Upper lobe of left lung (tissue), 6 donors: ENCODE measurements around the gene TAGLN3. TPM values are rescaled to one million over a fixed set of nuclear protein-coding genes. Genes with fewer than 3 reads are reported as not detected.

Experiments used
- ATAC-seq, 2 donors: fragments of 200-7000 bp; cut with Tn5 transposase; one replicate each; pipeline ENCODE4 v1.9.1; 2022; ENCODE audit warnings: mild to moderate bottlenecking in 2 of 2, moderate library complexity in 2 of 2; ENCODE audit not compliant: low FRiP score in 2 of 2
- DNase-seq, 2 donors: peaks; one replicate each; pipeline ENCODE4 v3.0.0-alpha.2; 2019 to 2020
- H3K27ac ChIP-seq, 4 donors: fragments of 200-600 bp; sonication (generic); one replicate each; pipeline ENCODE4 v1.5.1; 2016 to 2019
- H3K27me3 ChIP-seq, 4 donors: fragments of 200-600 bp; sonication (generic); one replicate each; pipeline ENCODE4 v1.5.1; 2017 to 2019
- H3K36me3 ChIP-seq, 4 donors: fragments of 200-600 bp; sonication (generic); one replicate each; pipeline ENCODE4 v1.5.1; 2016 to 2019
- H3K4me1 ChIP-seq, 4 donors: fragments of 200-600 bp; sonication (generic); one replicate each; pipeline ENCODE4 v1.5.1; 2018 to 2019
- H3K4me3 ChIP-seq, 4 donors: fragments of 200-600 bp; sonication (generic); one replicate each; pipeline ENCODE4 v1.5.1; 2017 to 2019; ENCODE audit warnings: mild to moderate bottlenecking in 2 of 4, moderate library complexity in 1 of 4
- H3K9me3 ChIP-seq, 4 donors: fragments of 200-600 bp; sonication (generic); one replicate each; pipeline ENCODE4 v1.5.1; 2018 to 2019
- CTCF ChIP-seq, 6 experiments: fragments of 450-650 bp in 4 of 6; fragments of 200-600 bp in 2 of 6; sonication (generic) in 2 of 6; IDR thresholded peaks; one replicate each; pipeline ENCODE4 v1.5.1; 2016 to 2019; ENCODE audit warnings: antibody characterized with exemption in 6 of 6
- EP300 ChIP-seq, 4 donors: sonication (generic); formaldehyde crosslinking; IDR thresholded peaks; one replicate each; pipeline ENCODE4 v1.5.1; 2017; ENCODE audit warnings: antibody characterized with exemption in 4 of 4, control low read depth in 2 of 4
- POLR2A ChIP-seq, 4 donors: fragments of 450-650 bp; IDR thresholded peaks; one replicate each; pipeline ENCODE4 v1.5.1; 2016 to 2017; ENCODE audit warnings: antibody characterized with exemption in 4 of 4, mild to moderate bottlenecking in 2 of 4
- POLR2AphosphoS5 ChIP-seq, 2 donors: sonication (generic); formaldehyde crosslinking; IDR thresholded peaks; one replicate each; pipeline ENCODE4 v1.5.1; 2017; ENCODE audit warnings: antibody characterized with exemption in 2 of 2
- WGBS, 2 donors: methylation state at CpG; one replicate each; pipeline ENCODE4 v1.1.5; 2017 to 2018; 5-methylcytosine and 5-hydroxymethylcytosine counted together
- total RNA-seq, 6 donors: library from RNA; depleted of rRNA in 4 of 6; stranded (reverse); fragments of >200 nt in 4 of 6; gene quantifications; one replicate each; pipeline versions ENCODE4 v1.1.0 to v1.2.1, GENCODE V29; 2016 to 2021
- donor health status: DM: no; HTN: no; CAD: no; lungs with moderate emphysema.
- donor health status: DM: no; HTN: yes; CAD: no; lungs with severe emphysema.

The TAGLN3 gene
- total RNA-seq, 6 donors from 2014 or later, result 1.5 TPM; not detected in 5

- 79 to 92% methylated on average over 2 of the region's 2 CpGs for WGBS, 2 donors
- Histone ChIP-seq H3K4me1 (no peaks in the 10 kb centered on the region), H3K27me3 (no peaks in the 10 kb centered on the region), H3K9me3 (no peaks in the 10 kb centered on the region), H3K36me3 (no peaks in the 10 kb centered on the region), H3K27ac (no peak overlapping the region), H3K4me3 (no peak overlapping the region)
- no peak for ATAC-seq
- no peak for DNase-seq
- no peak for TF ChIP-seq POLR2A (IDR thresholded peaks at IDR 0.05)
Observed at GRCh38 chr3:112004669-112005068, 5.9 kb downstream of the TAGLN3 start.

- DNase-seq, result no peak
- TF ChIP-seq POLR2A (IDR thresholded peaks at IDR 0.05) (no peak), CTCF (IDR thresholded peaks at IDR 0.05) (no peak), POLR2AphosphoS5 (IDR thresholded peaks at IDR 0.05) (no peak), EP300 (IDR thresholded peaks at IDR 0.05) (no peak)
- no peaks in the 10 kb centered on the region for H3K36me3 ChIP-seq
- H3K4me3 ChIP-seq, result no peak overlapping the region
- H3K27ac ChIP-seq, result no peak overlapping the region
- 70 to 92% methylated on average over 4 of the region's 4 CpGs for WGBS, 2 donors
- no peaks in the 10 kb centered on the region for H3K9me3 ChIP-seq
- H3K4me1 ChIP-seq, result no peaks in the 10 kb centered on the region
- no peak for ATAC-seq
- no peaks in the 10 kb centered on the region for H3K27me3 ChIP-seq
Observed at GRCh38 chr3:112005091-112005672, 6.5 kb downstream of the TAGLN3 start.

DNA sequence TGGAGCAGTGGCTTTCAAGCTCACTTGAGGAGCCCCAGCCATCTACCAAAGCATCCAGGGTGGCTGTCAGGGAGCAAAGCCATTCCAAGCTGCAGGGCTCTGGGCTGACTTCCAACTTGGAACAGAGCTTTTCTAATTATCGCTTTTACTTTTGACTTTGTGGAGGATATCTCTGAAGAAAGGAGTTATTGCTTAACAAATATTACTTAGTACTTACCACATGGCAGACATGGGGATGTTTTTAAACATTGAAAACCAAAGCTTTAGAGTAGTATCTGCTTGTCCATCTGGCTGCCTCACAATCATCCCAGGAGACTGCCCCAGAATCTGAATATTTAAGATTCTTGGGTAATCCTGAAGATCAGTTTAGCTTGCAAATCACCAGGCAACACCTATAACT, 8.9 kb downstream of the TAGLN3 start:
- no peaks in the 10 kb centered on the region for H3K27me3 ChIP-seq
- H3K27ac ChIP-seq, result no peak overlapping the region
- H3K36me3 ChIP-seq, result no peaks in the 10 kb centered on the region
- H3K4me1 ChIP-seq, result peaks cover 0 to 4% (median 2%) of the 10 kb centered on the region in 4 donors
- DNase-seq, result no peak
- H3K4me3 ChIP-seq, result no peak overlapping the region
- no peak for ATAC-seq
- WGBS, 2 donors, result 41 to 60% methylated on average over 1 of the region's 1 CpG
- H3K9me3 ChIP-seq, result no peaks in the 10 kb centered on the region
- no peak for TF ChIP-seq POLR2A (IDR thresholded peaks at IDR 0.05)

- no peaks in the 10 kb centered on the region for H3K9me3 ChIP-seq
- ATAC-seq (no peak), DNase-seq (no peak)
- no peak for TF ChIP-seq POLR2A (IDR thresholded peaks at IDR 0.05)
- no peak for TF ChIP-seq EP300 (IDR thresholded peaks at IDR 0.05)
- TF ChIP-seq POLR2AphosphoS5 (IDR thresholded peaks at IDR 0.05), result no peak
- TF ChIP-seq CTCF (IDR thresholded peaks at IDR 0.05), result no peak
- peaks cover 0 to 15% (median 7%) of the 10 kb centered on the region in 4 donors for H3K4me1 ChIP-seq
- no peak overlapping the region for H3K27ac ChIP-seq
- no peaks in the 10 kb centered on the region for H3K27me3 ChIP-seq
- no peaks in the 10 kb centered on the region for H3K36me3 ChIP-seq
- 76 to 83% methylated on average over 2 of the region's 2 CpGs for WGBS, 2 donors
- H3K4me3 ChIP-seq, result no peak overlapping the region
Observed at GRCh38 chr3:112009670-112010069, 10.9 kb downstream of the TAGLN3 start.

GRCh38 chr3:112010636-112011035, 11.9 kb downstream of the TAGLN3 start:
- H3K9me3 ChIP-seq, result no peaks in the 10 kb centered on the region
- H3K27me3 ChIP-seq, result no peaks in the 10 kb centered on the region
- peaks cover 0 to 15% (median 7%) of the 10 kb centered on the region in 4 donors for H3K4me1 ChIP-seq
- TF ChIP-seq CTCF (IDR thresholded peaks at IDR 0.05) (no peak), POLR2A (IDR thresholded peaks at IDR 0.05) (no peak), EP300 (IDR thresholded peaks at IDR 0.05) (no peak), POLR2AphosphoS5 (IDR thresholded peaks at IDR 0.05) (no peak)
- no peak for ATAC-seq
- H3K27ac ChIP-seq, result no peak overlapping the region
- H3K36me3 ChIP-seq, result no peaks in the 10 kb centered on the region
- H3K4me3 ChIP-seq, result no peak overlapping the region
- 76 to 84% methylated on average over 3 of the region's 3 CpGs for WGBS, 2 donors
- DNase-seq, result no peak

GRCh38 chr3:112011376-112011940, 12.7 kb downstream of the TAGLN3 start:
- Histone ChIP-seq H3K27ac (no peak overlapping the region), H3K4me3 (no peak overlapping the region), H3K4me1 (peaks cover 0 to 15% (median 7%) of the 10 kb centered on the region in 4 donors), H3K9me3 (no peaks in the 10 kb centered on the region), H3K27me3 (no peaks in the 10 kb centered on the region), H3K36me3 (no peaks in the 10 kb centered on the region)
- WGBS, 2 donors, result 78 to 88% methylated on average over 6 of the region's 6 CpGs
- TF ChIP-seq POLR2AphosphoS5 (IDR thresholded peaks at IDR 0.05) (no peak), EP300 (IDR thresholded peaks at IDR 0.05) (no peak), CTCF (IDR thresholded peaks at IDR 0.05) (no peak), POLR2A (IDR thresholded peaks at IDR 0.05) (no peak)
- ATAC-seq (no peak), DNase-seq (no peak)
